Loucy (cell line): ENCODE data around the gene HPCAL4.

ENCODE experiments used
- H2AFZ ChIP-seq: fragments of 200-600 bp; sonication (generic); 2 replicates; pipeline ENCODE4 v1.6.0; 2016; ENCODE audit warnings: antibody characterized with exemption, mild to moderate bottlenecking, low read length, moderate library complexity
- H3F3A ChIP-seq: fragments of 200-600 bp; 2 replicates; pipeline ENCODE4 v1.6.0; 2016; ENCODE audit warnings: antibody characterized with exemption, low read depth, mild to moderate bottlenecking
- H3K27me3 ChIP-seq: fragments of 200-600 bp; sonication (generic); 2 replicates; pipeline ENCODE4 v1.6.1; 2014; ENCODE audit warnings: low read length, mild to moderate bottlenecking; ENCODE audit not compliant: insufficient read depth, poor library complexity, severe bottlenecking
- H3K36me3 ChIP-seq: fragments of 200-600 bp; sonication (generic); 2 replicates; pipeline ENCODE4 v1.6.1; 2016; ENCODE audit warnings: low read length; ENCODE audit not compliant: insufficient read depth
- H3K4me1 ChIP-seq: fragments of 200-600 bp; sonication (generic); 2 replicates; pipeline ENCODE4 v1.5.1; 2014; ENCODE audit warnings: low read length, mild to moderate bottlenecking; ENCODE audit not compliant: insufficient read depth, poor library complexity, severe bottlenecking
- H3K4me2 ChIP-seq: fragments of 200-600 bp; sonication (generic); 2 replicates; pipeline ENCODE4 v1.6.0; 2014; ENCODE audit warnings: antibody characterized with exemption, low read length, low read depth, mild to moderate bottlenecking; ENCODE audit not compliant: poor library complexity, severe bottlenecking
- H3K4me3 ChIP-seq: fragments of 200-600 bp; sonication (generic); 2 replicates; pipeline ENCODE4 v1.5.1; 2014; ENCODE audit warnings: low read length, mild to moderate bottlenecking, mixed read lengths; ENCODE audit not compliant: poor library complexity, severe bottlenecking
- H3K79me2 ChIP-seq: fragments of 200-600 bp; sonication (generic); 2 replicates; pipeline ENCODE4 v1.6.1; 2014; ENCODE audit warnings: low read length; ENCODE audit not compliant: insufficient read depth
- H3K9ac ChIP-seq: fragments of 200-600 bp; sonication (generic); 2 replicates; pipeline ENCODE4 v1.6.0; 2014; ENCODE audit warnings: mild to moderate bottlenecking, low read depth, low read length, moderate library complexity; ENCODE audit not compliant: poor library complexity, severe bottlenecking
- H3K9me2 ChIP-seq: fragments of 200-600 bp; sonication (generic); replicated peaks from 2 replicates; pipeline ENCODE4 v1.6.1; 2016; ENCODE audit warnings: low read depth, low read length, mixed read lengths
- H3K9me3 ChIP-seq: fragments of 200-600 bp; sonication (generic); 2 replicates; pipeline ENCODE4 v1.6.1; 2014; ENCODE audit warnings: mild to moderate bottlenecking, antibody characterized with exemption, low read length, low read depth; ENCODE audit not compliant: insufficient read depth
- H4K20me1 ChIP-seq: fragments of 200-600 bp; sonication (generic); 2 replicates; pipeline ENCODE4 v1.6.0; 2014; ENCODE audit warnings: antibody characterized with exemption, low read length, mild to moderate bottlenecking; ENCODE audit not compliant: insufficient read depth, poor library complexity, severe bottlenecking
- EZH2phosphoT487 ChIP-seq: fragments of 200-600 bp; IDR thresholded peaks from 2 replicates; pipeline ENCODE4 v1.6.1; 2018; ENCODE audit warnings: antibody characterized with exemption, mild to moderate bottlenecking, moderate library complexity, borderline replicate concordance
- TF ChIP-seq, protein P1 (sequence below): fragments of 200-600 bp; sonication (generic); conservative IDR thresholded peaks from 2 replicates; pipeline ENCODE4 v1.5.1; 2014; ENCODE audit warnings: mild to moderate bottlenecking, antibody characterized with exemption, low read length

Gene HPCAL4

DNA sequence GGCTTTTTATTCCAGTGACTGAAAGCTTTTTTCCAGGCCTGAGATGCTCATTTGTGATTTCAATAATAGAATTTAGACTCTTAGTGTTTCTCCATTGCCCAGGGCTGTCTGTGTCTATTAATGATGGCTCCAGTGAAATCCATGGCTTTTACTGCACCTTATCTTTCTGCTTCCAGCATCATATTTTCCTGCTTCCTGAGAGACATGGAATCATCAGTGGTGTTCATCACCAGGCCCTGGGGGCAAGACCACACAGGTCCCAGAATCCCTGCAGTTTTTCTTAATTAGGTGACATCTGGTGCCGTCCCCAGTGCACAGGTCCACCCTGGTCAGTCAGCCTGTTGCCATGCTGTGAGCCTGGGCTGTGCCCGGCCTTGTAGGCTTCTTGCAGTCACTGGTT lies 34.8 kb downstream of the HPCAL4 start:
- no peaks in the 10 kb centered on the region for H3K9me2 ChIP-seq
- TF ChIP-seq, protein P1, sequence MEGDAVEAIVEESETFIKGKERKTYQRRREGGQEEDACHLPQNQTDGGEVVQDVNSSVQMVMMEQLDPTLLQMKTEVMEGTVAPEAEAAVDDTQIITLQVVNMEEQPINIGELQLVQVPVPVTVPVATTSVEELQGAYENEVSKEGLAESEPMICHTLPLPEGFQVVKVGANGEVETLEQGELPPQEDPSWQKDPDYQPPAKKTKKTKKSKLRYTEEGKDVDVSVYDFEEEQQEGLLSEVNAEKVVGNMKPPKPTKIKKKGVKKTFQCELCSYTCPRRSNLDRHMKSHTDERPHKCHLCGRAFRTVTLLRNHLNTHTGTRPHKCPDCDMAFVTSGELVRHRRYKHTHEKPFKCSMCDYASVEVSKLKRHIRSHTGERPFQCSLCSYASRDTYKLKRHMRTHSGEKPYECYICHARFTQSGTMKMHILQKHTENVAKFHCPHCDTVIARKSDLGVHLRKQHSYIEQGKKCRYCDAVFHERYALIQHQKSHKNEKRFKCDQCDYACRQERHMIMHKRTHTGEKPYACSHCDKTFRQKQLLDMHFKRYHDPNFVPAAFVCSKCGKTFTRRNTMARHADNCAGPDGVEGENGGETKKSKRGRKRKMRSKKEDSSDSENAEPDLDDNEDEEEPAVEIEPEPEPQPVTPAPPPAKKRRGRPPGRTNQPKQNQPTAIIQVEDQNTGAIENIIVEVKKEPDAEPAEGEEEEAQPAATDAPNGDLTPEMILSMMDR, result no peak
- no peak for TF ChIP-seq EZH2phosphoT487

DNA sequence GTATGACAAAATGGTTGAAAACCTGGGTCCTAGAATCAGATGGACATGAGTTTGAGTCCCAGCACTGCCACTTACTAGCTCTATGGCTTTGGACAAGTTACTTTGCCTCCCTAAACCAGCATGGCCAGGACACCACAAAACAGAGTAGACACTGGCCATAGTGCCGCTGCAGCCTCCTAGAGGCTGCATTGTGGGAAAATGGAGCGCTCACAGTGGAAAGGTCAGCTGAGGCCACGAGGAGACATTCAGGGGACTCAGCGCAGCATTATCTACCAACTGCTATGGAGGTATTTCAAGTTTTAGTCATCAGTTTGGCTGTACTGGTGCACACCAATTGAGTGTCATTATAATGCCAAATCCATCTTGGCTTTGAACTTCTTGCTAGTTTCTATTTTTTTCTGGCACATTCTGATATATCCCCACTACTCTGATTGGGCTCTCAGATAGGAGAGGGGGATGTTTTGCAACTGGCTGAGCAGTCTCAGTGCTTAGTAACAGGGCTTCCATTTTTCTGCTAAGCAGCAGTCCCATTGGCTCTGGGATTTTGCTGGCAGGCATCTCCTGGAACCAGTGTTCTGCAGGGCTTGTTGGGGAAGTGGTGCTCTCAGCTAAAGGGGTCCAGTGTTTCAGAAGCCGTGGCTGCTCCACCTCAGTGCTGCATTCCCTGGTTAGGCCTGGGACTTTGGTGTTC lies 35.5 kb downstream of the HPCAL4 start:
- Histone ChIP-seq H3F3A (no peaks in the 10 kb centered on the region), H3K4me2 (no peak overlapping the region), H4K20me1 (no peaks in the 10 kb centered on the region), H3K9me2 (no peaks in the 10 kb centered on the region), H3K4me1 (peaks cover 6% of the 10 kb centered on the region), H3K27me3 (no peaks in the 10 kb centered on the region), H3K36me3 (no peaks in the 10 kb centered on the region), H3K9me3 (no peaks in the 10 kb centered on the region), H3K79me2 (no peaks in the 10 kb centered on the region), H2AFZ (no peak overlapping the region), H3K9ac (no peak overlapping the region), H3K4me3 (no peak overlapping the region)
- TF ChIP-seq, protein P1, result no peak
- no peak for TF ChIP-seq EZH2phosphoT487

More for the DNA sequence above, 34.8 kb downstream of the HPCAL4 start:
- Histone ChIP-seq H3K9ac (no peak overlapping the region), H3K4me1 (peaks cover 6% of the 10 kb centered on the region), H3K4me2 (no peak overlapping the region), H2AFZ (no peak overlapping the region), H3K9me3 (no peaks in the 10 kb centered on the region), H3K36me3 (no peaks in the 10 kb centered on the region), H4K20me1 (no peaks in the 10 kb centered on the region), H3K79me2 (no peaks in the 10 kb centered on the region), H3K27me3 (no peaks in the 10 kb centered on the region), H3K4me3 (no peak overlapping the region), H3F3A (no peaks in the 10 kb centered on the region)

- no peak overlapping the region for H3K4me2 ChIP-seq
- no peaks in the 10 kb centered on the region for H4K20me1 ChIP-seq
- peaks cover 6% of the 10 kb centered on the region for H3K4me1 ChIP-seq
Observed at GRCh38 chr1:39654291-39654690, 36.9 kb downstream of the HPCAL4 start.

More at GRCh38 chr1:39654291-39654690, 36.9 kb downstream of the HPCAL4 start:
- Histone ChIP-seq H3K9me3 (no peaks in the 10 kb centered on the region), H3K79me2 (no peaks in the 10 kb centered on the region), H3K9me2 (no peaks in the 10 kb centered on the region), H3K36me3 (no peaks in the 10 kb centered on the region), H3K27me3 (no peaks in the 10 kb centered on the region), H3K4me3 (no peak overlapping the region), H2AFZ (peak overlapping the region; percentile 58; the same call in 1 of the 2 replicates), H3K9ac (no peak overlapping the region), H3F3A (no peaks in the 10 kb centered on the region)
- no peak for TF ChIP-seq EZH2phosphoT487
- TF ChIP-seq, protein P1, result no peak
